Hepatocyte (in vitro differentiated cells): Measurements from ENCODE around the gene PPP2R2B.

Source experiments
- EZH2 ChIP-seq: fragments of 200-600 bp; sonication (generic); IDR thresholded peaks from 2 replicates; pipeline ENCODE4 v1.6.1; 2016; ENCODE audit warnings: antibody characterized with exemption, mild to moderate bottlenecking, borderline replicate concordance
- EZH2phosphoT487 ChIP-seq: fragments of 200-600 bp; sonication (generic); IDR thresholded peaks from one replicate; pipeline ENCODE4 v1.6.1; 2018; ENCODE audit warnings: antibody characterized with exemption, mild to moderate bottlenecking, low read depth, moderate library complexity; ENCODE audit not compliant: unreplicated experiment, severe bottlenecking
- TF ChIP-seq, protein P1 (sequence below): fragments of 200-600 bp; sonication (generic); IDR thresholded peaks from 2 replicates; pipeline ENCODE4 v1.5.1; 2016; ENCODE audit warnings: antibody characterized with exemption, mild to moderate bottlenecking; ENCODE audit not compliant: poor library complexity

DNA sequence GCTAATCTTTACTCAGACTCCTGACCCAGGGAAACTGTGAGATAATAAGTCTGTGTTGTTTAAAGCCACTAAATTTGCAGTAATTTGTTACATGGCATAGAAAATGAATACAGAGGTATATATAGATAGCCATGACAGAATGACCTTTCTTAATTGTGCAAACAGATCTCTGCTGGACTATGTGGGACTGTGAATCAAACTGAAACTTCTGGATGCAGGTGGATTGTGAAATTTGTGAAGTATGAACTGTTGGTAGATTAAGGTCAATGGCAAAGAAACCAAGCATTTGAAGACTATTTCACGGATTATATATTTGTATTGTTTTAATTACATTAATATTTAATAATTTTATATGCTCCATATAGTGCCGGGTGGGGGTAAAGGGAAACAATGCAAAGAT lies 310.4 kb downstream of the PPP2R2B start:
- TF ChIP-seq, protein P1, sequence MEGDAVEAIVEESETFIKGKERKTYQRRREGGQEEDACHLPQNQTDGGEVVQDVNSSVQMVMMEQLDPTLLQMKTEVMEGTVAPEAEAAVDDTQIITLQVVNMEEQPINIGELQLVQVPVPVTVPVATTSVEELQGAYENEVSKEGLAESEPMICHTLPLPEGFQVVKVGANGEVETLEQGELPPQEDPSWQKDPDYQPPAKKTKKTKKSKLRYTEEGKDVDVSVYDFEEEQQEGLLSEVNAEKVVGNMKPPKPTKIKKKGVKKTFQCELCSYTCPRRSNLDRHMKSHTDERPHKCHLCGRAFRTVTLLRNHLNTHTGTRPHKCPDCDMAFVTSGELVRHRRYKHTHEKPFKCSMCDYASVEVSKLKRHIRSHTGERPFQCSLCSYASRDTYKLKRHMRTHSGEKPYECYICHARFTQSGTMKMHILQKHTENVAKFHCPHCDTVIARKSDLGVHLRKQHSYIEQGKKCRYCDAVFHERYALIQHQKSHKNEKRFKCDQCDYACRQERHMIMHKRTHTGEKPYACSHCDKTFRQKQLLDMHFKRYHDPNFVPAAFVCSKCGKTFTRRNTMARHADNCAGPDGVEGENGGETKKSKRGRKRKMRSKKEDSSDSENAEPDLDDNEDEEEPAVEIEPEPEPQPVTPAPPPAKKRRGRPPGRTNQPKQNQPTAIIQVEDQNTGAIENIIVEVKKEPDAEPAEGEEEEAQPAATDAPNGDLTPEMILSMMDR = no peak
- TF ChIP-seq EZH2 = no peak
- TF ChIP-seq EZH2phosphoT487 = no peak
